Stimulated activated CD4-positive, alpha-beta T cell treated with anti-CD3 and anti-CD28 coated beads, TNF-alpha, amount 100 ng/mL, for 48 hours (primary cell): ENCODE data around the gene CYP2A6.

Experiments
- DNase-seq, 3 donors: peaks; one replicate each; pipeline ENCODE4 v3.0.0-alpha.2; 2020; ENCODE audit warnings: low read depth in 3 of 3

Gene CYP2A6

DNA sequence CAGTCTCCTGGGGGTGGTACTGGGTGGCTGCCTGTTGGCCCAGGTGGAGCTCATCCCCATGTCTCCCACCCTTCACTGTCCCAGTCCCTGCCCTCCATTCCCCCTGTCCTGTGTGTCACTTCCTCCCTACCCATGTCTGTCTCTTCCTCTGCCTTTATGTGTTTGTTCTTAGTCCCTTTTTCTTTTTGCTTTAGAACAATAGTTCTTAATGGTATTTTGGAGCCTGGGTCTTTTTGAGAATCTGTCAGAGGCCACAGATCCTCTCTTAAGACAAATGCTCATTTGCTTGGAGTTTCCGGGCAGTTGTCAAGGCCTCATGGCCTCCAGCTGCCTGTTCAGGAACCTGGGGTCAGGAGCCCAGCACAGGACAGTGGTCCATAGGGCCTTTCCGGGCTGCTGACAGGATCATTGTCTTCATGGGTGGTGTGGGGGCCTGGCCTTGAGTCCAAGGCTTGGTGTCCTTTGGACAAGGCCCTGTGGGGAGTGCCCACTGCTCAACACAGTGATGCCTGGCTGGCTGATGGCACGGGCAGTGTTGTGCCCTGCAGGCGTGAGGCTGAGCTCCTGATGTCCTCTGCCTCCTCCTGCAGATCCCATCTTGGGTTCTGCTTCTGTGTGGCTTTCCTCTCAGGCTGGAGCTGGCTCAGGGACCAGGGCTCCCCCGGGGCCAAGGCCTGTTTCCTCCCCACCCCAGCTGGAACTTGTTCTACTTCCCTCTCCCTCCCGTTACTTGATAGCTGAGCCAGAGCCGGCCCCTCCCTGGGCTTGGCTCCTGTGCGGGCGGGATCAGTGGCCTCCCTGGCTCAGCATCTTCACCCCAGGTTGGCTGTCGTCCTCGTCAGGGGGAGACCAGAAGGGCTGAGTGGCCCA lies 47.7 kb downstream of the CYP2A6 start:
- DNase-seq = no peak

DNA sequence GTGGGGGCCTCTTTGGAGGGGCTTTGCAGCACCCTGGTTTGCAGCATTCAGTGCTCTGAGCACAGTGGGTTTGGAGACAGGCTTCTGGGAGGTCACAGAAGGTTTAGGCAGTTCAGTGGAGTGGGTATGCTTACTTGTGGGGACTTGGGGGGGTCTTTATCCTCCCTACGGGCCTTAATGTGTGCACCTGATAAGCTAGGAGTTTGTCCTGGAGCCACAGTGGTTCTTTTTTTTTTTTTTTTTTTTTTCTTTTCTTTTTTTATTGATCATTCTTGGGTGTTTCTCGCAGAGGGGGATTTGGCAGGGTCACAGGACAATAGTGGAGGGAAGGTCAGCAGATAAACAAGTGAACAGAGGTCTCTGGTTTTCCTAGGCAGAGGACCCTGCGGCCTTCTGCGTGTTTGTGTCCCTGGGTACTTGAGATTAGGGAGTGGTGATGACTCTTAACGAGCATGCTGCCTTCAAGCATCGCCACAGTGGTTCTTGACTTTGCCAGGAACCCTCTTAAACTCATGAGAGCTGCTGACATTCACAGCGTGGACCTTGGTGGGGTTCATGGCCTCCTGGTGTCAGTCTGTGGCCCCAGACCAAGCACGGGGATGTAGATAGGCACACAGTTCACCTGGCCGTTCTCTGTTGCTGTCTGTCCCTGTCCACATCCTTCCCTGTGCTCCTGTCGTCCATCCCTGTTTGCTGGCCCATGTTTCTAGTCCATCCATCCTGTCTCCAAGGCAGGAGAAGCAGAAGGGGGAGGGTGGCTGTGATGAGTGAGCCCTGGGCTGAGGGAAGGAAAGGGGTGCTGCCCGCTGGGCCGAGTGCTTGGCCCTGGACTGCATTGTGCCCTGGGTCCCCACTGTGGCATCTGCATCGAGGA lies 48.6 kb downstream of the CYP2A6 start:
- DNase-seq = no peak

DNA sequence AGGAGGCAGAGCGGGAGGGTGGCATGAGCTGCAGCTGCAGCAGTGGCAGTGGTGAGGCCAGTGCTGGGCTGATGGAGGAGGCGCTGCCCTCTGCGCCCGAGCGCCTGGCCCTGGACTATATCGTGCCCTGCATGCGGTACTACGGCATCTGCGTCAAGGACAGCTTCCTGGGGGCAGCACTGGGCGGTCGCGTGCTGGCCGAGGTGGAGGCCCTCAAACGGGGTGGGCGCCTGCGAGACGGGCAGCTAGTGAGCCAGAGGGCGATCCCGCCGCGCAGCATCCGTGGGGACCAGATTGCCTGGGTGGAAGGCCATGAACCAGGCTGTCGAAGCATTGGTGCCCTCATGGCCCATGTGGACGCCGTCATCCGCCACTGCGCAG lies 49.3 kb downstream of the CYP2A6 start:
- DNase-seq = no peak

DNA sequence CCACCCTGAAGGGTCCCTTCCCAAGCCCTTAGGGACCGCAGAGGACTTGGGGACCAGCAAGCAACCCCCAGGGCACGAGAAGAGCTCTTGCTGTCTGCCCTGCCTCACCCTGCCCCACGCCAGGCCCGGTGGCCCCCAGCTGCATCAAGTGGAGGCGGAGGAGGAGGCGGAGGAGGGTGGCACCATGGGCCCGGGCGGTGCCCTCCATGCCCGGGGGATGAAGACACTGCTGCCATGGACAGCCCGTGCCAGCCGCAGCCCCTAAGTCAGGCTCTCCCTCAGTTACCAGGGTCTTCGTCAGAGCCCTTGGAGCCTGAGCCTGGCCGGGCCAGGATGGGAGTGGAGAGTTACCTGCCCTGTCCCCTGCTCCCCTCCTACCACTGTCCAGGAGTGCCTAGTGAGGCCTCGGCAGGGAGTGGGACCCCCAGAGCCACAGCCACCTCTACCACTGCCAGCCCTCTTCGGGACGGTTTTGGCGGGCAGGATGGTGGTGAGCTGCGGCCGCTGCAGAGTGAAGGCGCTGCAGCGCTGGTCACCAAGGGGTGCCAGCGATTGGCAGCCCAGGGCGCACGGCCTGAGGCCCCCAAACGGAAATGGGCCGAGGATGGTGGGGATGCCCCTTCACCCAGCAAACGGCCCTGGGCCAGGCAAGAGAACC lies 49.8 kb downstream of the CYP2A6 start:
- DNase-seq = no peak

DNA sequence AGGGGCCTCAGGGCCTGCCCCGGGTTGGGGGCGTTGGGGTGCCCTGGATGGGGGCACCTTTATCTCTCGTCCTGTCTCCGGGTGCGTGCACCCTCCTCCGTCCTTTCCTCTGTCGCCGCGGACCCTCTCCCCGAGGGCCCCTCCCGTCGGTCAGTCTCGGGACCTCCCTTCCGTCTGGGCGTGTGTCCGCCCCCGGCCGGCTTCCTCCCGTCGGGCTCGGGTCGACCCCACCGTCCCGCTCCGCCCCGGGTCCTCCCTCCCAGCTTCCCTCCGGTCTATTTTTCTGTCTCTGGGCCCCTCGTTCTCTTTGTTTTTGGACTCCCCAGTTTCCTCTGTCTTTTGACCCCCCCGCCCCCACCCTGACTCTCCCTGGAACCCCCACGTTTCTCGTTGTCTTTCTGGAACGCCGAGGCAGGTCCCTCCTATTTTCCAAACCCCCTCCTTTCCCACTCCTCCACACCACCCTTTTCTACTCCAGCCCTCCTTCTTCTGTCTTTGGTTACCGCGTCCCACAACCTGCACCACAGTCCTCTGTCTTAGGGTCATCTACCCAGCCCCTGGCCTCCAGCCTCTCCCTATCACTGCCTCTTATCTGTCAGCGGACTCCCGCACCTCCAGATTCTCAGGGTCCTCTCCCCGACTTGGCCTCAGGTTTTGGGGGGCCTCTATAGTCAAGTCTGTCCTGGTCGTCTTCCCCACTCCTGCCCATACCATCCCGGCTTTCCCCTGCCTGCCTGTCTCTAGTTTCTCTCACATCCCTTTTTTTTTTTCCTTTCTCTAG lies 50.5 kb downstream of the CYP2A6 start:
- no peak for DNase-seq

DNA sequence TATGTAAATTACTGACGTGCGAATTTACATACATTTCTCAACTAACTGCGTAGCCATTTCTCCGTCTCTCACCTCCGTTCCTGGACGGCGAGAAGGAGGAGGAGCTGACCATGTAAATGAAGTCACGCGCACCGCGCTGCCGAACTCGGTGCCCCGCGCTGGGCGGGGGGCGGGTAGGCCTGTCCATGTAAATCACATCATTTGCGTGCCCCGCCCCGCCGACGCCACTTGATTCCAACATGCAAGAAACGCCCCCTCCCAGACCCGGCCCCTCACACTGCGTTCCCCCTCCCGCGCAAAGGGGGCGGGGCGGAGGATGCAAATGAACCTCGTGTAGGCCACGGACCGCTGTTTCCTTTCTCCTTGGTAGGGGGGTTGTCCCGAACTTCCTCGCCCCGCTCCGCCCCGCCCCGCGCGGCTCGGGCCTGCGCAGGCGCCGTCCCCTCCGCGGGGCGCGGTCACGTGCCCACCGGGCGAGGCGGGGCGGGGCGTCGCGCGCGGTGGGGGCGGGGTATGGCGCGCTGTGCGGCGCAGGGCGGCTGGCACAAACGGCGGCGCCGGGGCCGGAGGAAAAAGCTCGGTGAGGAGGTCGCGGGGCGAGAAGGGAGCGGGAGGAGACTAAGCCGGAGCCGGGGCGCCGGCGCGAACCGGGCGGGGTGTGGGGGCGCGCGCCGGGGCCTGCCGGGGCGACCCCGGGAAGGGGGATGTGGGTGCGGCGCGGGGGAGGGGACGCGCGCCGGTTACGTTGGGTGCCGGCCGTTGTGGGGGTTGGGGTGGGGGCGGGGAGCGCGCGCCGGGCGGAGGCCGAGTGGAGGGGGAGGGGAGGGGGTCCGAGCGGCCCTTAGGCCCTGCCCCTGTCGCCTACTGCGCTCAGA lies 51.3 kb downstream of the CYP2A6 start, which contains the start of gene EGLN2:
Gene EGLN2, plus strand, starts transcription at position 509 of the 875 bp plus-strand sequence. CDS start 1,382 bp downstream, outside the sequence.
- peak; percentile 100 for DNase-seq

DNA sequence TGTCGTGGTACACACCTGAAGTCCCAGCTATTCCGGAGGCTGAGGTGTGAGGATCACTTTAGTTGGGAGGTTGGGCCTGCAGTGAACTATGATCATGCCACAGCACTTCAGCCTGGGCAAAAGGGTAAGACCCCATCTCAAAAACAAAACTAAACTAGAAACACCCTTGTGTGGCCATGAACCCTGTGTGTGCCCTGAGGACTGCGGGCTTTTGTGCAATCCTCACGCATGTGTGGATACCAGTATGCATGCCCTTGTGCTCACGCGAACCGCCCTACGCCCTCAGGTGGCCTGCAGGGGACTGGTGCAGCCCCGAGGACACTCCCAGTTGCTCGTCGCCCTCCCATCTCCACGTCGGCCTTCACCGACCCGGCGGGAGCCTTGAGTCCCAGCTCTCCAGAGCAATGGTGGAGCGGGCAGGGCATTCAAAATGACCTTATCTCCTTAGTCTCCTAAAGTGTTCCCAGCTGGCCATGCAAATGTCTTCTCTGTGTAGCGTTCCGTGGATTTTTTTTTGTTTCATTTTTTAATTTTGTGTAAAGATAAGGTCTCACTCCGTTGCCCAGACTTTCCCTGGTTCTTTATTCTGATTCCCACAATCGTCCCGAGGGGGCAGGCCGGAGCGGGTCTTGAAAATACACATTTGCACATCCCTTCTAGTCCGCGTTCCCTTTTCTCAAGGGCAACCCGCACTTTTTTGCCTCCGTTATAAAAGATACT lies 52.1 kb downstream of the CYP2A6 start:
- DNase-seq = peak in 1 of 3 donors; percentile 63

DNA sequence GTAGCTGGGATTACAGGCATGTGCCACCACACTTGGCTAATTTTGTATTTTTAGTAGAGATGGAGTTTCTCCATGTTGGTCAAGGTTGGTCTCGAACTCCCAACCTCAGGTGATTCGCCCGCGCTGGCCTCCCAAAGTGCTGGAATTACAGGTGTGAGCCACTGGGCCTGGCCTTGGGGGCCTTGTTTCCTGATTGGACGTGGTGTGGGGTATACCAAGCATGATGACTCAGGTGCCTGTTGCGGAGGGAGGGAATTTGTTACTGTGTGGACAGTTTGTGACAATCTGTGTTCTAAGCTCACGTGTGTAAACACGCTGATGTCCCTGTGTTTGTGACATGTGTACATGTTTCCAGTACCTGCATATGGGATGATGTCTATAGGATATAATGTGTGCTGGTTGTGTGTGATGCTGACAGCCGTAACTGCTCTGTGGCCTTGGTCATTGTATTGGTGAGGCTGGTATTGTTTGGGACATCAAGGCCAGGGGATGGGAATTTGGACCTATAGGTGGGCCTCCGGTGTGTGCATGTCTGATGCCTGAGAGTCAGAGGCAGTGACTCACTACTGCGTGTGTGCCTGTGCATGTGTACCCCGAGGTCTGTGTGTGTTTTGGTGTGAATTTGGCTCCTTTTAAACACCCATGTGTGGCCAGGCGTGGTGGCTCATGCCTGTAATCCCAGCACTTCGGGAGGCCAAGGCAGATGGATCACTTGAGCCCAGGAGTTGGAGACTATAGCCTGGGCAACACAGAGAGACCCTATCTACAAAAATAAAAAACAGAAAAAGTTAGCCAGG lies 52.9 kb downstream of the CYP2A6 start:
- DNase-seq = no peak
